ENCODE results near the gene MAGI2.

Gene MAGI2

DNA sequence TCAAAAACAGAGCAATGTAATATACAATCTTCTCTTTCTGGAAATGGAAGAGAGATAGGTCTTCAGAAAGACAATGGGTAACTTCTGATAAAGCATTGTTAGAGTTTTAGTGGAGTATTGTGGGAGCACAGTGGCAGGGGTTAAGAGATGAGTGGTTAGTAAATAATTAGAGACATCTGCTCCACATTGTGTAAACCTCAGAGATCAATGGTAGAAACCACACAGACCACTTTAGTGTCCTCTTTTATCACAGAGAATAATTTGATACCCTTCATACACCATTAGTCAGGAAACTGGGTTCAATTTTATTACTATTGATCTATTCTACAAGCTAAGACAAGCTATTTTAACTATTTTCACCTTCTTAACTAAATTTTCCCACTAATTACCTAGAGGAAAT, 35.9 kb upstream of the MAGI2 start:
- no peak for TF ChIP-seq CTCF (conservative IDR thresholded peaks at IDR 0.05; ENCODE audit: low read depth)
- no peak overlapping the region for H3K27ac ChIP-seq
- no peak for DNase-seq (ENCODE audit: low spot score)
- CTCF ChIA-PET, result no interaction called here
- POLR2A ChIA-PET (ENCODE audit: low non-redundant PET), result no interaction called here

- DNase-seq (ENCODE audit: low spot score), result no peak
- TF ChIP-seq CTCF (conservative IDR thresholded peaks at IDR 0.05; ENCODE audit: low read depth), result no peak
- no peak overlapping the region for H3K27ac ChIP-seq
- ChIA-PET POLR2A (ENCODE audit: low non-redundant PET) (no interaction called here), CTCF (interaction anchor here (0.6 to 0.7 kb wide), 2 partner anchors 38 to 1820 kb away, joined by 3 read pairs; no protein-coding TSS in a partner anchor)
These were observed 24.9 kb upstream of the MAGI2 start for GRCh38 chr7:79478386-79478785.

- CTCF ChIA-PET, result no interaction called here
These were observed 22.0 kb upstream of the MAGI2 start for GRCh38 chr7:79475455-79475854.

GRCh38 chr7:79471699-79472098, 18.2 kb upstream of the MAGI2 start:
- no peak for DNase-seq (ENCODE audit: low spot score)
- ChIA-PET POLR2A (ENCODE audit: low non-redundant PET) (no interaction called here), CTCF (no interaction called here)
- TF ChIP-seq CTCF (conservative IDR thresholded peaks at IDR 0.05; ENCODE audit: low read depth), result no peak
- no peak overlapping the region for H3K27ac ChIP-seq

More at GRCh38 chr7:79475455-79475854, 22.0 kb upstream of the MAGI2 start:
- no peak overlapping the region for H3K27ac ChIP-seq
- no peak for DNase-seq (ENCODE audit: low spot score)
- no peak for TF ChIP-seq CTCF (conservative IDR thresholded peaks at IDR 0.05; ENCODE audit: low read depth)
- POLR2A ChIA-PET (ENCODE audit: low non-redundant PET), result no interaction called here

DNA sequence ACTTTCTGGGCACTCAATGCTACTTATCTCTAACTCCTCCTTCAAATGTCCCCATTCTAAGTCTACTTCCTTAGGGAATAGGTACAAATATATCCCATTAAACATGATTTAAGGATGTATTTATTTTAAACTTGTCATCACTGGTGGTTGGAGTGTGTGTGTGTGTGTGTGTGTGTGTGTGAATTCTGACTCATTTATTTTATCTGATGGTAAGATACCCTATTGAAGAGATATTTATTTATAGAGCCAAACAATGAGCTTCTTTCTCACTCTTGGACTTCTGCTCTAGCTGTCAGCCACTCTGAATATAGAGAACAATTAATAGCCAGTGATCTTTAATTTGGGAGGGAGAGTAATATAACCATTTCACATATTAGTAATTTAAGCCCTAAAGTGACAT, 17.8 kb upstream of the MAGI2 start:
- CTCF ChIA-PET, result no interaction called here
- POLR2A ChIA-PET (ENCODE audit: low non-redundant PET), result no interaction called here
- DNase-seq (ENCODE audit: low spot score), result no peak

DNA sequence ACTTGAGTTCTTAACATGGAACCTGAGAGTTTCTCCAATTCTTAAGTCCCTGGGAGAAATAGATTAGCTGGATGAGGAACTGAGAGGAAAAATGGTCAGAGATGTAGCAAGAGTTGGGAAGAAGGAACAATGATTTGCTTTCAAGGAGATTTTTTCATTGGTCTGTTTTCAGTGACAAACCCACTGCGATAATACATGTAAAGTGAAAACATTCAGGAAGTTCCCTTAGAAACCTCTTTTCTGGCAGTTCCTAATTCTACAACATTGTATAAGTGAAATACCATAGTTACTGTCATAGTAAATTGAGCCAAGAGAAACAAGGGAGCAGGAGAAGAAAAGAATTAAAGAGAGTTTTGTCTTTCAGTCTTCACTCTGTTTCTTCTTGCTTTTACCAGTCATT, 12.1 kb upstream of the MAGI2 start:
- ChIA-PET POLR2A (ENCODE audit: low non-redundant PET) (no interaction called here), CTCF (no interaction called here)
- no peak for DNase-seq (ENCODE audit: low spot score)
- no peak for TF ChIP-seq CTCF (conservative IDR thresholded peaks at IDR 0.05; ENCODE audit: low read depth)
- no peak overlapping the region for H3K27ac ChIP-seq

More for the DNA sequence above, 17.8 kb upstream of the MAGI2 start:
- no peak overlapping the region for H3K27ac ChIP-seq
- no peak for TF ChIP-seq CTCF (conservative IDR thresholded peaks at IDR 0.05; ENCODE audit: low read depth)

- POLR2A ChIA-PET (ENCODE audit: low non-redundant PET), result no interaction called here
- no peak for TF ChIP-seq CTCF (conservative IDR thresholded peaks at IDR 0.05; ENCODE audit: low read depth)
- no peak for DNase-seq (ENCODE audit: low spot score)
- CTCF ChIA-PET, result no interaction called here
- H3K27ac ChIP-seq, result no peak overlapping the region
These were observed 10.6 kb upstream of the MAGI2 start for GRCh38 chr7:79464051-79464450.
